Head of caudate nucleus (tissue), 42 donors: Measurements from ENCODE around the gene FBN3.
"Not testable (repeated sequence)": the region's sequence is repeated elsewhere in the genome, so short reads cannot be mapped to it uniquely, and the experiment has no call there.

Experiments
- DNase-seq, 42 donors: peaks; one replicate each; pipeline versions ENCODE4 v3.0.0 to v3.0.0-alpha.2; 2020 to 2021; ENCODE audit warnings: mixed read lengths in 7 of 42
- intact Hi-C: fragments of 100-400 bp; cut with DNase I; formaldehyde crosslinking; loops from one replicate; pipeline ENCODE4 v1.15.0; 2022

Gene FBN3

DNA sequence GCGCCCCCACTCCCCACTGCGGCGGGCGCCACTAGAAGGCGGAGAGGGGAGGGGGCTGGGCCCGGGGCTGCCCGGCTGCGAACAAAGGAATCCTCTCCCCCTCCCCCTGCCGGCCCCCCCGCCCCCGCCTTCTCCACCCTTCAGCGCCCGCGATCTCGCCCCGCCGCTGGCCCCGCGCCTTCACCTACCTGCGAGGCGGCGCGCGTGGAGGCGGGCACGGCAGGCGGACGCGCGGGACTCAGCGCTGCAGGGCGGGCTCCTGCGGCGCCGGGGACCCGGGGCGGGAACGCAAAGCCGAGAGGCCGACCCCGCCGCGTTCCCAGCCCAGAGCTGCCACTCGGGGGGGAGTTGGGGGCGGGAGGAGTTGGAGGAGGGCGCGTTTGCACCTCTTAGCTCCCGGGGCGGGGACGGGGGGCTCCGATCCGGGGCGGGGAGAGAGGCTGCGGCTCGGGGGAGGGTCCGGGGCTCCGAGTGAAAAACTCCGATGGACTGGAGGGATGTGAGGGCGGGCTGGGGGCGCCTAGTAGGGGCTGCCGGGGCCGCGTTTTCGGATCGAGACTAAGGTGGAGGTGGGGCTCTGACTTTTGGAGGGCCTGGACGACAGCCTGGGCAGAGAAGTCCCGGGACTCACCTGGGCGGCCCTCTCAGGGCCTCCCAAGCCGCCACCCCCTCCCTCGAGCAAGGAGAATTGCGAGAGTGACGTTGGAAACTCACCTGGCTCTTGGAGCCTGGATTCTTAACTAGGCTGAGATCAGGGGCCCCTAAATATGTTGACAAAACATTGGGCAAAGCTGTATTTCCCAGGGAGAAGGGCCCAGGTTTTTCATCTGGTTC lies at the start of gene FBN3:
TSS of gene FBN3 (minus strand) at position 332 of the 834 bp plus-strand sequence. CDS start 2,112 bp downstream, outside the sequence.
- DNase-seq = peak in 11 of 42 donors; percentile 11 to 55 (median 36)
- intact Hi-C loops = loop anchor here (10.0 kb wide), 2 partner anchors 55 to 205 kb away; partner anchors contain the start of genes CERS4 and TIMM44

DNA sequence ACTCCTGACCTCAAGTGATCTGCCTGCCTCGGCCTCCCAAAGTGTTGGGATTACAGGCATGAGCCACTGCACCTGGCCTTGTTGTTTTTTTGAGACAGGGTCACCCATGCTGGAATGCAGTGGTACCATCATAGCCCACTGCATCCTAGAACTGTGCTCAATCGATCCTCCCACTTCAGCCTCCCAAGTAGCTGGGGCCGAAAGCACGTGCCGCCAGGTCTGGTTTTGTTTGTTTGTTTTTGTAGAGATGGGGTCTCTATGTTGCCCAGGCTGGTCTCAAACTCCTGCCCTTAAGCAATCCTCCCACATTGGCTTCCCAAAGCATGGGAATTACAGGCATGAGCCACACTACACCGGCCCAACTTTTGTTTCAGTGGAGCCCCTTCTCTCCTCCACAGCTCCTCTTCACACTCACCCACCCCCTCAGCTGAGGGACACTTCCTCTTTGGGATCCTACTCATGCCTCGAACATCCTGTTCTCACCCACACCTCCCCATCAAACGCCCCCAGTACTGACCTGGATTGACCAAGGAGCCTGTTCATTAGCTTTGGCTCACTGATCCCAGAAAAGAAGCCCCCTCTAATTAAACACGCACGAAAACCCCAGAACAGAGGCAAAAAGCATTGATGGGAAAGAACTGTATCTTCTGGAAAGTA lies 47.0 kb upstream of the FBN3 start:
- intact Hi-C loops = no loop called here
- no peak for DNase-seq

DNA sequence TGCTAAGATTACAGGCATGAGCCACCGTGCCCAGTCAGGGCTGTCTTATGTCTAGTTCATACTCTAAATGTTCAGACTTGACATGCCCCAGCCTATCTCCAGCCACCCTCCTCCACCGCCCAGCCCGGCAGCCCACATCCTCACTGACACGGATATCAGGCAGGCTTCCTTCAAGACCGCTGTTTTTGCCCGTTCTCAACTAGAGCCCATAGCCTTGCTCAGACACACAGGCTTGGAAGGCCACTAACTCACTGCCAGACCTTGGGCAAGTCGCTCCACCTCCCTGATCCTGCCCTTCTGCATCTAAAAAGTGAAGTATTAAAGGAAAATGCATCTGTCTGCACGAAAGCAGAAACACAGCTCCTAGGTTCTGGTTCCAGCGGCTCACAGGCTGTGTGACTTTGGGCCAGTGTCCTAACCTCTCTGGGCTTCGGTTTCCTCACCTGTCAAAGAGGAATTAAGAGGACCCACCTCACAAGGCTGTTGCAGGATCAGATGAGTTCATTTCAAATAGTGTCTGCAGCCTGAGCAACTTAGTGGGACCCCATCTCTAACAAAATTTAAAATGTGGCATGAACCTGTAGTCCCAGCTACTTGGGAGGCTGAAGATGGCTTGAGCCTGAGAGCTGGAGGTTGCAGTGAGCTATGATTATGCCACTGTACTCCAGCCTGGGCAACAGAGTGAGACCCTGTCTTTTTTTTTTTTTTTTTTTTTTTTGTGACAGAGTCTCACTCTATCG lies 45.3 kb upstream of the FBN3 start:
- peak in 1 of 42 donors; percentile 41 for DNase-seq
- intact Hi-C loops = no loop called here

DNA sequence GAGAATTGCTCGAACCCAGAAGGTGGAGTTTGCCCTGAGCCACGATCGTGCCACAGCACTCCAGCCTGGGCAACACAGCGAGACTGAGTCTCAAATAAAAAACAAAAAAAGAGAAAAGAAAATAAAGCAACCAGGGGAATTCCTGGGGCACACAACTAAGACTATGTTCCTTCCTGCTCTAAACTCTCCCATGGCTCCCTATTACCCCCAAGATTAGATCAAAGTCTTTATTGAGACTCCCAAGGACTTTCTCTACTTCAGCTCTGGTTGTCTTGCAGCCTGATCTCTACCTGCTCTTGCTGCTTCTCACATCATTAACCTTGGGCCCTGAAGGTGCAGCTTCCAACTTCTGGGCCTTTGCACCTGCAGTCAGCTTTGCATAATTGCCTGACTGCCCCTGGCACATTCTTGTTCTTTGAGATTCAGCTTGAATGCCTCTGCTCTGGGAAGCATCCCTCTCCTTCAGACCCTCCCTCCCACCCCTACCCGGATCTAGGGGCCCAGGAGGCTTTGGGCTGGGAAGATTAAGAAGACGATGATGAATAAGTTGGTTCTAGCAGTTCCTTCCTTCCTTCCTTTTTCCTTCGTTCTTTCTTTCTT lies 42.9 kb upstream of the FBN3 start:
- intact Hi-C loops = no loop called here
- DNase-seq = no peak

DNA sequence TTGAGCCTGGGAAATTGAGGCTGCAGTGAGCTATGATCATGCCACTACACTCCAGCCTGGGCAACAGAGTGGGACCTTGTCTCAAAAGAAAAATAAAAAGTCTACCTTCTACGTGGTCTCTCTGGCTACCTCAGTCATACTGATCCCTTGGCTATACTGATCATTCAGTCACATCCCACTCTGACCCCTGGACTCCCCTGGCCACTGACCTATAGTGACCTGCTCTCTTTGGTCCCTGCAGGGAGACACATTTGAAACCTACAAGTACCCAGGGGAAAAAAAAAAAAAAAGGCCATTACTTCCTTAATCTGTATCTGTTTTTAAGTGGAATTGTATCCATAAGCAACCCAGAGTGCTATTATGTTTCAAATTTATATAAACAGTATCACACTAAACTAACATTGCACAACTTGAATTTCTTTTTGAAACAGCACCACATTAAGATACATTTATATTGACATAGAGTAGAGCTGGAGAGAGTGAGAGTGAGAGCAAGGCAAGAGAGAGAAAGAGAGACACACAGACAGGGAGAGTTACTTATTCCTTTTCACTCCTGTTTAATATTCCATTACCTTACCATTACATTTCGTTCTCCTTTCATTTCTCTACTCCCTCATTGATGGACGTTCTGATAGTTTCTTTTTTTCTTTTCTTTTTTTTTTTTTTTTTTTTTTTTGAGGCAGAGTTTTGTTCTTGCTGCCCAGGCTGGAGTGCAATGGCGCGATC lies 36.1 kb upstream of the FBN3 start:
- DNase-seq = no peak
- intact Hi-C loops = no loop called here

DNA sequence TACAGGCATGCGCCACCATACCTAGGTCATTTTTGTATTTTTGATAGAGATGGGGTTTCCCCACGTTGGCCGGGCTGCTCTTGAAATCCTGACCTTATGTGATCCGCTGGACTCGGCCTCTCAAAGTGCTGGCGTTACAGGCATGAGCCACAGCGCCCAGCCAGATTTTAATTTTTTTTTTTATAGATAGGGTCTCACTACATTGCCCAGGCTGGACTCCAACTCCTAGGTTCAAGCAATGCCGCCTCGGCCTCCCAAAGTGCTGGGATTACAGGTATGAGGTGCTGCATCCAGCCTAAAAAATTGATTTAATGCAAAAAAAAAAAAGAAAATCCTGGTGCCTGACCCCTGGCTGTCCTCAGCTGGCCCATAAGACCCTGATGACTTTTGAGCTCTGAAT lies 34.9 kb upstream of the FBN3 start:
- no peak for DNase-seq
- intact Hi-C loops = no loop called here

DNA sequence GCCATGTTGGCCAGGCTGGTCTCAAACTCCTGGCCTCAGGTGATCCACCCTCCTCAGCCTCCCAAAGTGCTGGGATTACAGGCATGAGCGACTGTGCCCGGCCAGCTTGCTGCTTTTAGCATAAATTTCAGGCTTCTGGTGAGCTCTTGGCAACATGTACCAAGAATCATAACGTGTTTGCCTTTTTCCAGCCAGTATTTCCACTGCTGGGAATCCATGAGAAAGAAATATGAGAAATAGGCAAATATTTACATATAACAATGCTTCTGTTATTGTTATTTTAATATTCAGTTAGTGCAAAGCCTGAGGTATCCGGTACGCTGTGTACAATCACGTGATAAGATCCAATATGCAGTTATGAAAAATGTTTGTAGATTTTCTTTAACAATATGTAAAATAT lies 30.6 kb upstream of the FBN3 start:
- intact Hi-C loops = no loop called here
- DNase-seq = no peak

DNA sequence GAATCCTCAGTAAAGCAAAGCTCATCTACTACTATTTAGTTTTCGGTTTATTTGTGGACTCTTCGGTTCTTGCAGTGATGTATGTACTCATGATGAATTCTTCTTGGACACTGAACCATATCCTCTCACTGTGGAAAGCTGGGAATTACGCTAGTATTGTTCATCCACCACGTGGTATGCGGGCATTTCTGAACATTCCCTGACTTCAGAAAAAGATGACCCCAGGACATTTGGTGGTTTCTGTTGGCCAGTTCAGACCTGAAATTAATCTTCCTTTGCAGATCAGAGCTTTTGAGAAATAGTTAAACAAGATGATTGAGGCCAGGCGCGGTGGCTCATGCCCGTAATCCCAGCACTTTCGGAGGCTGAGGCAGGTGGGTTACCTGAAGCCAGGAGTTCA lies 25.3 kb upstream of the FBN3 start:
- no peak for DNase-seq
- intact Hi-C loops = no loop called here

DNA sequence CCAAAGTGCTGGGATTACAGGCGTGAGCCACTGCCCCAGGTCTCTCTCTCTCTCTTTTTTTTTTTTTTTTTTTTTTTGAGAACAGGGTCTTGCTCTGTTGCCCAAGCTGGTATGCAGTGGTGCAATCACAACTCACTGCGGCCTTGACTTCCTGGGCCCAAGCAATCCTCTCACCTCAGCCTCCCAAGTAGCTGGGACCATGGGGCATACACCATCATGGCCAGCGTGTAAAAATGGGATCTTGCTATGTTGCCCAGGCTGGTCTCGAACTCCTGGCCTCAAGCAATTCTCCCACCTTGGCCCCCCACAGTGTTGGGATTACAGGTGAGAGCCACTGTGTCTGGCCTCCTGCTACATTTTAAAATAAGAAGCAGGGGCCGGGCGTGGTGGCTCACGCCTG lies 19.1 kb upstream of the FBN3 start:
- no peak for DNase-seq
- intact Hi-C loops = no loop called here

DNA sequence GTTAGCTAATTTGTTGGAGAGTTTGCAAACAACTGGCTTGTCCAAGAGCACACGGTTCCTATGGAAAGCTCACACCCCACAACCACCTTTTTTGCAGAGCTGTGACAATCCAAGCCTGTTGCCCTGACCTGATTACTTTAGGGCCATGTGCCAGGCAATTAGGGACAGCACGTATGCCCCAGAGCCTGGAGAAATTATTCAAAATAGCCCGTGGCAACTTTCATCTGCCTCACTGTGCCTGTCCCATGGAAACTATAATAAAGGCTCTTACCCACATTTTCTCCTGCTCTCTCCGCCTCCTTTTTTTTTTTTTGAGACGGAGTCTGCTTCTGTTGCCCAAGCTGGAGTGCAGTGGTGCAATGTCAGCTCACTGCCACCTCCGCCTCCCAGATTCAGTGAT lies 18.6 kb upstream of the FBN3 start:
- DNase-seq = no peak
- intact Hi-C loops = no loop called here

DNA sequence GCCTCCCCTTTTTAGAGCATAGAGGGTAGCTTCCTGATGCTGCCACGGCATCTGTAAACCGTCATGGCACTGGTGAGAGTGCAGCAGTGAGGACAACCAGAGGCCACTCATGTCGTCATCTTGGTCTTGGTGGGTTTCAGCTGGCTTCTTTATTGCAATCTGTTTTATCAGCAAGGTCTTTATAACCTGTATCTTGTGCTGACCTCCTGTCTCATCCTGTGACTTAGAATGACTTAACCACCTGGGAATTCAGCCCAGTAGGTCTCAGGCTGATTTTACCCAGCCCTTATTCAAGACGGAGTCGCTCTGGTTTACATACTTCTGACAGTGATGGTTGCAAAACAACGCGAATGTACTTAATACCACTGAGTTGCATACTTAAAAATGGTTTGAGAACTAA lies 14.4 kb upstream of the FBN3 start:
- intact Hi-C loops = no loop called here

DNA sequence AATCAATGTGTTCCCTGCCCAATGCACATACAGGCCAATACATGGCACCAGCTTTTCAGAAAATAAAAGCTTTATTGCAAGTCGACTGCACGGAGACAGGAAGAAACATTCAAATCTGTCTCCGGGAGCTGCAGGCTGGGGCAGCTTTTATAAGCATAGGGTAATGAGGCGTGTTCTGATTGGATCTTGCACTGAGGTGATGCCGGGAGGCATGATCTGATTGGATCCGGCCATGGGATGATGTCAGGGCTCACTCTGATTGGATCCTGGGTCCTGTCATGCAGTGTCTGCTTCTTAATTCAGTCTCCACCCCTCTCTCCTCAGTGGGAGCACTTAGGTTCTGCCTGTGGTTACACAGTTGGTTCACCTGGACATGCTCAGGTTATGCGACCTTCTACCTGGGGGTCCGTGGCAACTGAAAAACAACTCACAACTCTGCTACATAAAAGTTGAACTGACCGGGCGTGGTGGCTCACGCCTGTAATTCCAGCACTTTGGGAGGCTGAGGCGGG lies 11.8 kb upstream of the FBN3 start:
- intact Hi-C loops = no loop called here
- peak in 5 of 42 donors; percentile 13 to 47 (median 43) for DNase-seq

More for the DNA sequence above, 14.4 kb upstream of the FBN3 start:
- no peak for DNase-seq

DNA sequence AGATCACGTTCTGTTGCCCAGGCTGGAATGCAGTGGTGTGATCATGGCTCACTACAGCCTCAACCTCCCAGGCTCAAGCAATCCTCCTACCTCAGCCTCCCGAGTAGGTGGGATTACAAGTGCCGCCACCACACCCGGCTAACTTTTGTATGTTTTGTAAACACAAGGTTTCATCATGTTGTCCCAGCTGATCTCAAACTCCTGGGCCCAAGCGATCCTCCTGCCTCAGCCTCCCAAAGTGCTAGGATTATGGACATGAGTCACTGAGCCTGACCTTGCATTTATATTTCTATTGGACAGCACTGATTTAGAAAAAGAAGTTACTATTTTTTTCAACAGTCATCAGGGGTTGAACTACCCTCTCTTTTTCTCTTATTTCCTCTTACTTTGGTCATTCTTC lies 9.9 kb upstream of the FBN3 start:
- not testable (repeated sequence) for DNase-seq
- intact Hi-C loops = loop anchor here (2.0 to 10.0 kb wide), 3 partner anchors 45 to 215 kb away; partner anchors contain the start of genes CERS4 and TIMM44

DNA sequence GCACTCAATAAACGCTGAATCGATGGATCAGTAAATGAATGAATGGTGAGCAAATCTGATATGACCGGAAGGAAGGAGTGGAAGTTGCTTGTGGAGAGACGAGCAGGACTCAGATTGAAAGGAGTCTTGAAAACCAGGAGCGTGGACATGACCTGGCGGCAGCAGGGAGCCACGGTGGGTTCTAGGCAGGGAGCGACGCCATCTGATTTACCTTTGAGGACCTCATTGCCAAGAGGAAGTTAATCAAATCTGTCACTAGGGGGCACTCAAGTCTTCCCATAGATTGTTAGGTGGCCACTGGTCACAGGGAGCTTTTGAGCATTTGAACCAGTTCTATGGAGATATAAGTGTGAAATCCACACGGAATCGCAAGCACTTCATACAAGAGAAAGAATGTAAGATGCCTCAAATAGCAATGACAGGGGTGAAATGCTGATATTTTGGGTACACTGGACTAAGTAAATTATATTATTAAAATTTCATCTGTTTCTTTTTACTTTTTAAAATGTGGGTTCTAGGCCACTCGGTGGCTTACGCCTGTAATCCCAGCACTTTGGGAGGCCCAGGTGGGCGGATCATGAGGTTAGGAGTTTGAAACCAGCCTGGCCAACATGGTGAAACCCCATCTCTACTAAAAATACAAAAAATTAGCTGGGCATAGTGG lies 9.2 kb upstream of the FBN3 start:
- intact Hi-C loops = loop anchor here (2.0 to 10.0 kb wide), 3 partner anchors 46 to 214 kb away; partner anchors contain the start of genes CERS4 and TIMM44
- DNase-seq = peak in 36 of 42 donors; percentile 12 to 86 (median 58)

DNA sequence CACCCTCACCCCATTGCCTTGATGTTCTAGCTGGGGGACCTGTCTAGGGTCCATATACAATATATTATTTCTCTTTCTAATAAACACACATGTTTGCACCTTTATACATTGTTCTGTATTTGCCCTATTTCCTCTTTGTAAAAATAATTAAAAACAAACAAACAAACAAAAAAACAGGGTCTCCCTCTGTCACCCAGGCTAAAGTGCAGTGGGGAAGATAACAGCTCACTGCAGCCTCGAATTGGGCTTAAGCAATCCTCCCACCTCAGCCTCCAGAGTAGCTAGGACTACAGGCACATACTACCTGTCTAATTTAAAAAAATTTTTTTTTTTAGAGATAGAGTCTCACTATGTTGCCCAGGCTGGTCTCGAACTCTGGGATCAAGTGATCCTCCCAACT lies 5.9 kb upstream of the FBN3 start:
- DNase-seq = no peak
- intact Hi-C loops = loop anchor here (10.0 kb wide), 2 partner anchors 49 to 211 kb away; partner anchors contain the start of genes CERS4 and TIMM44

DNA sequence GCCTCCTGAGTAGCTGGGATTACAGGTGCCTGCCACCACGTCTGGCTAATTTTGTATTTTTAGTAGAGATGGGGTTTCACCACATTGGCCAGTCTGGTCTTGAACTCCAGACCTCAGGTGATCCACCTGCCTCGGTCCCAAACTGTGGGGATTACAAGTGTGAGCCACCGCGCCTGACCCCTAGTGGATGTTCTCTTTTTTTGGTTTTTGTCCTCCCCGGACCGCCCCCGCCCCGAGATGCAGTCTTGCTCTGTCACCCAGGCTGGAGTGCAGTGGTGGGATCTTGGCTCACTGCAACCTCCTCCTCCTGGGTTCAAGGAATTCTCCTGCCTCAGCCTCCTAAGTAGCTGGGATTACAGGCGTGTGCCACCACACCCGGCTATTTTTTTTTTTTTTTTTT lies 4.6 kb upstream of the FBN3 start:
- intact Hi-C loops = loop anchor here (10.0 kb wide), 2 partner anchors 51 to 209 kb away; partner anchors contain the start of genes CERS4 and TIMM44
- not testable (repeated sequence) for DNase-seq

DNA sequence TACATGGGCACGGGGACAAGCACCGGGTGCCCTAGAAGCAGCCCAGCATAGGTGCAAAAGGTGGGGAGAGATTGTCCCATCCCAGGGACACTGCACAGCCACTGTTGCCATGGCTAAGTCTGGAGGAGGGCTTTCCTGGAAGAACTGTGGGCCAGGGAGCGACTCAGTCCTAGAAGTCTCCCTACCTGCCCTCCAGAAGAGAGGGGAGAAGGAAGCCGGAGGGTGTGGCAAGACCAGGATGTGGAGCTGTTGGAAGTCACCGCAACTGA lies 2.3 kb upstream of the FBN3 start:
- intact Hi-C loops = loop anchor here (10.0 kb wide), 2 partner anchors 53 to 207 kb away; partner anchors contain the start of genes CERS4 and TIMM44
- no peak for DNase-seq
